Chondrocyte (in vitro differentiated cells): ENCODE measurements around the gene DIP2C. TPM values are rescaled to one million over a fixed set of nuclear protein-coding genes. Genes with fewer than 3 reads are reported as not detected.

ENCODE experiments used
- DNase-seq: peaks from one replicate; pipeline ENCODE4 v3.0.0; 2021; ENCODE audit warnings: mixed read lengths, low spot score
- H3K27ac Mint-ChIP-seq: one replicate; pipeline ENCODE4 v1.8.0; 2021; ENCODE audit warnings: mild to moderate bottlenecking, moderate library complexity, mixed read lengths; ENCODE audit not compliant: unreplicated experiment
- H3K27me3 Mint-ChIP-seq: 2 replicates; pipeline ENCODE4 v1.8.0; 2021; ENCODE audit warnings: low read depth, mixed read lengths
- H3K36me3 Mint-ChIP-seq: 2 replicates; pipeline ENCODE4 v1.8.0; 2021; ENCODE audit warnings: low read depth, mixed read lengths
- H3K4me1 Mint-ChIP-seq: 2 replicates; pipeline ENCODE4 v1.8.0; 2021; ENCODE audit warnings: low read depth, mild to moderate bottlenecking, mixed read lengths
- H3K4me3 Mint-ChIP-seq: one replicate; pipeline ENCODE4 v1.8.0; 2021; ENCODE audit warnings: mild to moderate bottlenecking, moderate library complexity, mixed read lengths; ENCODE audit not compliant: unreplicated experiment
- H3K9me3 Mint-ChIP-seq: 2 replicates; pipeline ENCODE4 v1.8.0; 2021; ENCODE audit warnings: low read depth, mixed read lengths
- total RNA-seq: library from RNA; stranded (reverse); gene quantifications from 3 replicates; pipeline ENCODE4 v1.2.1, GENCODE V29; 2021
- TF ChIP-seq, protein P1 (sequence below): fragments of 200-600 bp; sonication (generic); IDR thresholded peaks from 2 replicates; pipeline ENCODE4 v1.5.0; 2021; ENCODE audit warnings: antibody characterized with exemption, mild to moderate bottlenecking, moderate library complexity

DIP2C gene
- total RNA-seq, 1 donor from 2014 or later, result 47.9 TPM

- no peaks in the 10 kb centered on the region for H3K27me3 Mint-ChIP-seq
- no peak for DNase-seq
- no peak overlapping the region for H3K4me3 Mint-ChIP-seq
- no peaks in the 10 kb centered on the region for H3K9me3 Mint-ChIP-seq
- H3K36me3 Mint-ChIP-seq, result peaks cover 28% of the 10 kb centered on the region
- TF ChIP-seq, protein P1, sequence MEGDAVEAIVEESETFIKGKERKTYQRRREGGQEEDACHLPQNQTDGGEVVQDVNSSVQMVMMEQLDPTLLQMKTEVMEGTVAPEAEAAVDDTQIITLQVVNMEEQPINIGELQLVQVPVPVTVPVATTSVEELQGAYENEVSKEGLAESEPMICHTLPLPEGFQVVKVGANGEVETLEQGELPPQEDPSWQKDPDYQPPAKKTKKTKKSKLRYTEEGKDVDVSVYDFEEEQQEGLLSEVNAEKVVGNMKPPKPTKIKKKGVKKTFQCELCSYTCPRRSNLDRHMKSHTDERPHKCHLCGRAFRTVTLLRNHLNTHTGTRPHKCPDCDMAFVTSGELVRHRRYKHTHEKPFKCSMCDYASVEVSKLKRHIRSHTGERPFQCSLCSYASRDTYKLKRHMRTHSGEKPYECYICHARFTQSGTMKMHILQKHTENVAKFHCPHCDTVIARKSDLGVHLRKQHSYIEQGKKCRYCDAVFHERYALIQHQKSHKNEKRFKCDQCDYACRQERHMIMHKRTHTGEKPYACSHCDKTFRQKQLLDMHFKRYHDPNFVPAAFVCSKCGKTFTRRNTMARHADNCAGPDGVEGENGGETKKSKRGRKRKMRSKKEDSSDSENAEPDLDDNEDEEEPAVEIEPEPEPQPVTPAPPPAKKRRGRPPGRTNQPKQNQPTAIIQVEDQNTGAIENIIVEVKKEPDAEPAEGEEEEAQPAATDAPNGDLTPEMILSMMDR, result no peak
- no peak overlapping the region for H3K27ac Mint-ChIP-seq
- H3K4me1 Mint-ChIP-seq, result peaks cover 25% of the 10 kb centered on the region
Observed at GRCh38 chr10:405648-406047, 283.8 kb downstream of the DIP2C start.

DNA sequence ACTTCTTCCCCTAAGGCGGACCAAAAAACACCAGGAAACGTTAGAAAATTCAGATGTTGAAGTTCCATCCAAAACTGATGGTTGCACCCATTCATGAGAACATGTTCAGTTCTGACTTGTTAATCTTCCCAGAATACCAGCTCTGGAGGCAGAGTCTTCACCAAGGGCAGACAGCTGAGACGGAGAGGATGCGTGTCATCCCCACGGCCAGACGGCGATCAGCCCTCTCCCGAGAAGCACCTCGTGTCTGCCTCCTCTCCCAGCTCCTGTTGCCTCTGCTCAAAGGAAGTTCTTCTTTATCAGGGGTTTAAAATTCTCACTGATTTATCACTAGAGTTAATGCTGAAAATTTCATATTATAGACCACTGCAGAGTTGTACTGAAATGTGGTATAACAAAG is 284.5 kb downstream of the DIP2C start:
- no peaks in the 10 kb centered on the region for H3K27me3 Mint-ChIP-seq
- peaks cover 31% of the 10 kb centered on the region for H3K36me3 Mint-ChIP-seq
- TF ChIP-seq, protein P1, result no peak
- no peak overlapping the region for H3K4me3 Mint-ChIP-seq
- peak overlapping the region; percentile 73 for H3K27ac Mint-ChIP-seq
- H3K9me3 Mint-ChIP-seq, result no peaks in the 10 kb centered on the region
- DNase-seq, result no peak
- H3K4me1 Mint-ChIP-seq, result peaks cover 25% of the 10 kb centered on the region

GRCh38 chr10:404346-404745 is 285.1 kb downstream of the DIP2C start:
- no peak for DNase-seq
- Mint-ChIP-seq H3K4me1 (peaks cover 25% of the 10 kb centered on the region), H3K9me3 (no peaks in the 10 kb centered on the region), H3K27ac (peak overlapping the region; percentile 73), H3K36me3 (peaks cover 29% of the 10 kb centered on the region), H3K27me3 (no peaks in the 10 kb centered on the region), H3K4me3 (no peak overlapping the region)
- TF ChIP-seq, protein P1, result no peak

GRCh38 chr10:398954-399353 is 290.5 kb downstream of the DIP2C start:
- H3K27ac Mint-ChIP-seq, result no peak overlapping the region
- H3K36me3 Mint-ChIP-seq, result peaks cover 8% of the 10 kb centered on the region
- H3K4me1 Mint-ChIP-seq, result peaks cover 7% of the 10 kb centered on the region
- no peak overlapping the region for H3K4me3 Mint-ChIP-seq
- H3K9me3 Mint-ChIP-seq, result no peaks in the 10 kb centered on the region
- no peaks in the 10 kb centered on the region for H3K27me3 Mint-ChIP-seq
- no peak for DNase-seq
- TF ChIP-seq, protein P1, result no peak

DNA sequence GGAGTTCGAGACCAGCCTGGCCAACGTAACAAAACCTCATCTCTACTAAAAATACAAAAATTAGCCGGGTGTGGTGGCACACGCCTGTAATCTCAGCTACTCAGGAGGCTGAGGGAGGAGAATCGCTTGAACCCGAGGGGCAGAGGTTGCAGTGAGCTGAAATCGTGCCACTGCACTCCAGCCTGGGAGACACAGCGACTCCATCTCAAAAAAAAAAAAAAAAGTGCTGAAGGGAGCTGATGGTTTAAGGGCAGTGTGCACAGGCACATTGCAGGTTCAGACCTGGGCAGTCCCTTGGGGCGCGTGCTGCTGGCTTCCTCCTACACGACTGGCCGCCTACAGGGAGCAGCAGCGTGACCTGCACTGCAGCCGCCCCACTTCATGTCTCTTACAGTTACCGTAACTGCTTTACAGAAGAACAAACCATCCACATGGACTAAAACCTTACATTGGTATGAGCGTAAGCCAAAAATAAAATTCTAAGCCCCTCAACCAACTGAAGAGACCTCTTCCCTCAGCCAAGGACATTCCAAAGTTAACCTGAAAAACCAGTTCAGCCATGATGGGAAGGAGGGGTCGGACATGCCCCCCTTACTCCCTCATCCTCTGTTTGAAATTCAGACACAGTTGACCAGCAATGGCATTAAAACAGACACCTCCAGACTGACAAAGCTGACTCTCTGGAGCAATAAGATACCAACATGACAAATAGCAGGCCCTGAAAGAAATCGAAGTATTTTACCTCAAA is 292.0 kb downstream of the DIP2C start:
- no peaks in the 10 kb centered on the region for H3K9me3 Mint-ChIP-seq
- TF ChIP-seq, protein P1, result no peak
- H3K4me3 Mint-ChIP-seq, result no peak overlapping the region
- no peak overlapping the region for H3K27ac Mint-ChIP-seq
- no peaks in the 10 kb centered on the region for H3K27me3 Mint-ChIP-seq
- peaks cover 8% of the 10 kb centered on the region for H3K36me3 Mint-ChIP-seq
- no peak for DNase-seq
- peaks cover 5% of the 10 kb centered on the region for H3K4me1 Mint-ChIP-seq
